ENCODE data around the gene SLC16A7.

SLC16A7 gene

DNA sequence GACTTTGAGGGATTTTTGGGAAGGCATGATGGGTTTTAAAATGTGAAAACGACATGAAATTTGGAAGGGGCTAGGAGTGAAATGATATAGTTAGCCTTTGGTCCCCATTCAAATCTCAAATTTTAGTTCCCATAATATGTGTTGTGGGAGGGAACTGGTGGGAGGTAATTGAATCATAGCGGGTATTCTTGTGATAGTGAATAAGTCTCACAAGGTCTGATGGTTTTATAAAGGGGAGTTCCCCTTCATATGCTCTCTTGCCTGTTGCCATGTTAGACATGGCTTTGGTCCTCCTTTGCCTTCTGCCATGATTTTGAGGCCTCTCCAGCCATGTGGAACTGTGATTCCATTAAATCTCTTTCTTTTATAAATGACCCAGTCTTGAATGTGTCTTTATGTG lies 72.8 kb downstream of the SLC16A7 start:
- DNase-seq (ENCODE audit: low spot score), result no peak

DNA sequence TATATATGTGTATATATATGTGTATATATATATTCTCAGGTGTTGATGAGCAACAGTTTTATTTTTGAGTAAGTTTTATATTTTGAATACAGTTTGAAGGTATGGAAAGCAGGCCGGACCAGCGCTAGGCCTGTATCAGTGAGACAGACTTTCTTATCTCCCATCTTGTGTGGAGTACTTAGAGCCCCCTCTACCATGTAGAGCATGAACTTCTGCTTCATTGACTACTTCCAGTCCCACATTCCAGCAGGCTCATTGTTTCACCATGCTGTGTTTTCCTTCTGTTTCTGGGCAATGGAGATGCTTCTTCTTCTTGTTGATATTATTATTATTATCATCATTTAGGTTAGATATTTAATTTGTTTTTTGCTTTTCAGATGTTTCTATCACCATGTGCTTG lies 76.4 kb downstream of the SLC16A7 start:
- DNase-seq (ENCODE audit: low spot score), result no peak

DNA sequence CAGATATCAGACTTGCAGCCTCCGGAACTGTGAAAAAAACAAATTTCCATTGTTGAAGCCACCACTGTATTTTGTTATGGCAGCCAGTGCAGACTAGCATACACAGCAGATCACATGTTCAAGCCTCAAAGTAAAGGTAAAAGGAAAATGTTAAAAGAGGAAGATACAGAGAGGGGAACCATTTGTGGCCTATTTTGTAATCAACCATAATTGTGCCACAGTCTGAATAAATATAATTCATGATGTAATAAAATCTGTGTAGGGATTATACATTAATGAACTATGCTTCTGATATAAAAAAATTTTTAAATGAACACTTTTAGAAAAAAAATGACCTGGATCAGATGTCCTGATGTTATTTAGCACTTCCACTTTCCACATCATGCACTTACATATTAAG lies 79.6 kb downstream of the SLC16A7 start:
- DNase-seq (ENCODE audit: low spot score), result no peak

DNA sequence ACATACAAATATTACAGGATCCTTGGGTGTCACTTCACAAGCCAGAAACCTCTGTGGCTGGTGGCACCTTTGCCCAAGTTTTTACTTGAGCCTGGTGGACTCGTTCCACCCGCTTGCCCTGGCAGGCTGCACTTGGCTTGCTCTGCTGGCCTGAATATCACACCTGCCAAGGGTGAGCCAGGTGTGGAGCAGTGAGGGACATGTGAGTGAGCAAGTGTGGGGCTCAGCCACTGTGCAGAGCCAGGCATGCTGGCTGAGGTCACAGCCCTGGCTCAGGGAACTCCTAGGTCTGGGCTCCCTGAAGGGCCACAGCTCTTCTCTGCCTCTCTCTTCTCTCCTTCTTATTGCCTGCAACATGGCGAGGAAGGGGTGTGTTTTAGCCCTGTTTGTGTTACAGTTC lies 82.0 kb downstream of the SLC16A7 start:
- DNase-seq (ENCODE audit: low spot score), result no peak

DNA sequence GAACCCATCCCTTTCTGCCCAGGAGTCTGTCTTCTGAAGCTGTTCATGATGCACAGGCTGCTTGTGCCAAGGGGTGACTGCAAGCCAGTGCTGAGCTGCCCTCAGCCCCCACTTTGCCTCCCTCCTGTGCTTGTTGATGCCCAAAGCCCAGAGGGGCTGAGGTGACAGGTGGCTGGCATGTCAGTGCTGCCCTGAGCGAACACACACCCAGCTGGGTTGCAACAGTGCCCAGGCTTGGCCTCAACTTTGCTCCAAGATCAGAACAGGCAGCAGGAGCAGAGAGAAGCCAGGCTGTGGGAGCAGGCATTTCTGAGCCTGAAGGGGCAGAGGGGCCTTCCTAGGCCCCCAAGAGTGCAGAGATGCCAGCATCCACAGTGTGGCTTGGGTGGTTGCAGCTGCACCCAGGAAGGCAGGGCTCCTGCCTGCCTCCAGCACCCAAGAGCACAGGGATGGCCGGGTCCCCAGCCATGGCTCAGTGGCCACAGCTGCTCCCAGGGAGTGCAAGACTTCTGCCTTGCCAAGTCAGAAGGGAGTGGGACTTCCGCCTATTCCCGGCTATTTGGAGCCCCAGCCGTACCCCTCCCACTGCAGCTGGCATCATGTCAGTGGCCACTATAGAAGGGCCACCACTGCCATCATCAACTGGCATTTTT lies 83.1 kb downstream of the SLC16A7 start:
- DNase-seq (ENCODE audit: low spot score), result no peak

DNA sequence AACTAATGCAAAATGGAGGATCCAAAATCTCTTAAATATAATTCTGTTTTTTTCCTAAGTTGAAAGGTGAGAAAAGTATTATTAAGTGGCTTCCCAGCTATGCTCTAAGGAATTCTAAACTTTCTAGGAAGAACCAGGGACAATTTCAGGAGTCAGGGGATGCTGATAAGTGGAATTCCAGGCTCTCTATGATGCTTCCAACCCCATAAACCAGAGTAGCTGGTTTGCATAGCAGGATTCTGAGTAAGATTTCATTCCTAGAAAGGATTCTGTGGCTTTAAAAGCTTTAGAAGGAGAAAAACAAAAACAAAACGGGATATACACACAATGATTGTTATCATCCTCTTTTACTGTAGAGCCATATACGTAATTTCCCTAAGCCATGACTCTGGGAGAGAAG lies 93.9 kb downstream of the SLC16A7 start:
- DNase-seq (ENCODE audit: low spot score), result no peak

DNA sequence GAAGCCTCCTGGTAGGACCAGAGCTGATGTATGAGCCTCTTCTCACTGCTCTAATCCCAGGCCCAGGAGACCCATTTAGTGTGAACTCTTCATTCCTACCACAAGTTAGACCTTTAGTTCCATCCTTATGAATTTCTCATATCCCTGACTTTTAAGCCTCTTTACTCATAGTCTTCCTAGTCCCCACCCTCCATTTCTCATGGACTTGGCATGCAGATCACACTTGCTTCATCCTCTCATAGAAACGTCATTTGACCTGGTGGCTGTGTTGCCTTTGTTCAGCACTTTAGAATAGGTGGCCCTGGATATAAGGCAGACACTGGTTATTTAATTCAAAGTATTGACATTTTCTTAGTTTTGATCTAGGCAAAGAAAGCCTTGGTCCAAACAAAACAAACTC lies 99.5 kb downstream of the SLC16A7 start:
- DNase-seq (ENCODE audit: low spot score), result no peak

DNA sequence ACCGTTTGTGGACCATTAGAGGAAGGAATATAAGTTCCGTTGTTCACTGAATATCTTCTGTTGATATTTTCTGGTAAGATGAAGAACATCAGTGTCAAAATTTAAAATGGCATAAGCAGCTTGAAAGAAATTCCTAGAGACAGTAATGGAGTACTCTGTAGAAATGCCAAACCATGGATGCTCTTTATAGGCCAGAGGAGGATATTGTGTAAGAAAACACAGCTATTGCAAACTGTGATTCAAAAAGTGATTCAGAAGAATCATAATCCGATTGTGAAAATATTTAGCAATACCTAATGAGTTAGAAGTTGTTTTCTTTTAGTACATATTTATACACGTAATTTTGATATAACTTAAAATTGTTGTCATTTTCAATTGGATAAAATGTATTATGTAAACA lies 102.8 kb downstream of the SLC16A7 start:
- no peak for DNase-seq (ENCODE audit: low spot score)

DNA sequence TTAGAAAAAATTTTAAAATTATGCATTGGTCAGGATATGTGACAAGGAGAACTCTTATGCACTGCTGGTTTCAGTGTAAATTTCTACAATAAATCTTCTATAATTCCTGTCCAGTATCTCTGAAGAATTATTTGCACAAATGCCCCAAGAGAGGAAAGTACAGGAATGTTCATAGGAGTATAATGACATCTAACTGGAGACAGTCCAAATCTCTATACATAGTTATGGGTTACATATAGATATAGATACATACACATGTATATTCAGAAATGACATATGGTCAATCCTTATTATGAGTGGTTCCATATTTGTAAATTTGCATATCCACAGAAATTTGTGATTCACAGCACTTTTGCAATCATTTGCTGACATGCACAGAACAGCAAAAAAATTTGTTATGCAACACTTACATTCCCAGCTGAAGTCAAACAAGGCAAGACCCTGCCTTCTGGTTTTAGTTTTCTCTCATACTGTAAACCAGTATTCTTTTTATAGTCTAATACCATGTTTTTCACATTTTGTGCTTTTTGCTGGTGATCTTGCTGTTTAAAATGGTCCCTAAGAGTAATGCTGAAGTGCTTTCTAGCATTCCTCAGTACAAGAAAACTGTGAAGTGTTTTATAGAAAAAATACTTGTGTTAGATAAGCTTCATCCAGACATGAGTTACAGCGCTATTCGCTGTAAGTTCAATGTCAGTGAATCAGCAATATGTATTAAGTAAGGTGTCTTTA lies 103.8 kb downstream of the SLC16A7 start:
- DNase-seq (ENCODE audit: low spot score), result no peak

DNA sequence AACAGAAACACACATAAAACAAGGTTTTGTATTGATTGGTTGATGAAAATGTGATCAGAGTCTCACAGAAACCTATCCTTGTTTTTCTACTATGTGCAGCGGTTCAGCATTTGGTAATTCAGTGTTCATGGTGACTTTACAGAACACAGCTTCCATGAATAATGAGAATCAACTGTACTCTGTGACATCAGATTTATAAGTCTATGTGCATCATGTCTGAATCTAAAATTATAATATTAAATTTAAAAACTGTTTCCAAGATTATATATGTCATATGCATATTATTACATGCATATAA lies 104.3 kb downstream of the SLC16A7 start:
- DNase-seq (ENCODE audit: low spot score), result no peak

DNA sequence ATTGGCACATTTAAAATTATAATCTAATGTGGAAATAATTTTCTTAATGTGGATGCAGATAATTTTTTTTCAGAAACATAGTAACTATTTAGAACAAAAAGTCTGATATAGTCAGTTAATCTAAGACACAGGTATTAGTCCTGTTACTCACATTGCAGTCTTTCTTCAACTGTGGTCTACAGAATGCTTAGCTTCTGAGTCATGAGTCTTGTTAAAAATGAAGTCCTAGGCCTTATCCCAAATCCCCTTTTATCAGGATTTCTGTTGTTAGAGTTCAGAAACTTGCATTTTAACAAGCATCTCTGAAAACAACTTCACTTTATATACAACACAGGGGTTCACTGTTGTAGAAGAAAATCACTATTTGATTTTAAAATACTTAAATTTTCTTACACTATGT lies 112.2 kb downstream of the SLC16A7 start:
- DNase-seq (ENCODE audit: low spot score), result no peak

DNA sequence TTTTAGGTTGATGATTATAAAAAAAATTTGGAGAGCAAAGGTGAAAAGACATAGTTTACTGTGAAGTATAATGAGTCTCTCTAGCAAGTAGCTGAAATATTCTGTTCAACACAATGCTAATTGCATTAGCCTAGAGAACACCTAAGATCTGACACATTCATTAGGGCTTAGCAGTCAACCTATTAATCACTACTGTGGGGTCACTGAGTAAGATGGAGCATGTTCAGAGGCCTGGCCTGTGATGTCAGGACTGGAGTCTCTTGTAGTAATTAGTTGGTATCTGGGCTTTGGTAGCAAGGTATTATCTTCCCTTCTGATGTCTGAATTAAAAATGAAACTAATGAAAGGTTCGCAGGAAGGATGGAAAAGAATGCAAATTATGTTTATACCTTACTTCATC lies 112.7 kb downstream of the SLC16A7 start:
- DNase-seq (ENCODE audit: low spot score), result no peak

DNA sequence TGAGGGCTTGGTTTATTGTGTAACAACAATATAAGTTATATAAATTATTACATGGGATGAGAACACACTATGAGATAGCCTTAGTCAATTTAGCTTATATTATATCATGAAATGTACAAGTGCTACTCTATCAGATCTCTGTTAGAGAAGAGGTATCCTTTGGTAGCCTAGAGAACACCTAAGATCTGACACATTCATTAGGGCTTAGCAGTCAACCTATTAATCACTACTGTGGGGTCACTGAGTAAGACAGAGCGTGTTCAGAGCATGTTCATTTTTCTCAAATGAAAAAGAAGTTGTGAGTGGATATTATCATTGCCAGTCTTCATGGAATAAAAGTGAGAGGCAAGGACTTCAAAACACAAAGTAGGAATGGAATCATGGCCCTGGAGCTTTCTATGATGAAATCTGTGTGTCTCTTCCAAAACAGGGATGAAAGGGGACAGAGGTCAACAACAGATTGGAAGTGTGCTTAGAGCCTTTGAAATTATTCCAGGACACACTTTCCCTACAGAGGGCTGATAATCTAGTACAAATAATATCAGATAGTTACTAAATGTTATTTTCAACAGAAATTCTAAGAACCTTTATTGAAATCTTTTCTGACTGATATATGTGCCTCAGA lies 114.3 kb downstream of the SLC16A7 start:
- no peak for DNase-seq (ENCODE audit: low spot score)

DNA sequence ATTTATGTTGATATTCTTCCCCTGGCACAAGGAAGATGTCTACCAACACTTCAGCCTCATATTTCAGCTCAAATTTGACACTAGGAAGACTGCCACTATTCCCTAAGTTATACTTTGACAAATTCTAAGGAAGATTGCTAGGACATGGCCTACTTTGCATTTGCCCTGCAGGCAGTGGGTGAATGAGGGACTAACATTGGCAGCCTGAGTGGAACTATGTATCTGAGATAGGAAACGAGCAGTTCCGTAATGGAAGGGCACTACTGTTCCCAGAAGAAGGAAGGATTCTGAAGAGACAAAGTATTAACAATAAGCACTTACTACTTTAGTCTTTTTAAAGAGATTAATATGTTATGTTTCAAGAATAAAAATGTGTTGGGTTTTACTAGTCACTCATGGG lies 115.1 kb downstream of the SLC16A7 start:
- no peak for DNase-seq (ENCODE audit: low spot score)

DNA sequence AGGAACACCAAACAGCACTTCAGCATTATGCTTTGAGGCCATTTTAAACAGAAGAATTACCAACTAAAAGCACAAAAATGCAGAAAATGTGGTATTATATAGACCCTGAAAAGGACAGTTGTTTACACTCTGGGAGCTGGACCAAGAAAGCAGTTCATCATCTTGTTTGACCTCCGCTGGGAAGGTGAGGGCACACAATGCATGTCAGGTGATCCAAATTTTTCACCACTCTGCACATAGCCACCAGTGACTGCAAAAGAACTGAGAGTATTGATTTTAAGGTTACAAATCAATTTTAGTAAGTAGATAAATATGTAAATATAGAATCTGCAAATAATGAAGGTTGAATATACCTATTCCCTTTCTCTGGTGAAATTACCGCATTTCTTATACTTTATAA lies 119.6 kb downstream of the SLC16A7 start:
- no peak for DNase-seq (ENCODE audit: low spot score)

DNA sequence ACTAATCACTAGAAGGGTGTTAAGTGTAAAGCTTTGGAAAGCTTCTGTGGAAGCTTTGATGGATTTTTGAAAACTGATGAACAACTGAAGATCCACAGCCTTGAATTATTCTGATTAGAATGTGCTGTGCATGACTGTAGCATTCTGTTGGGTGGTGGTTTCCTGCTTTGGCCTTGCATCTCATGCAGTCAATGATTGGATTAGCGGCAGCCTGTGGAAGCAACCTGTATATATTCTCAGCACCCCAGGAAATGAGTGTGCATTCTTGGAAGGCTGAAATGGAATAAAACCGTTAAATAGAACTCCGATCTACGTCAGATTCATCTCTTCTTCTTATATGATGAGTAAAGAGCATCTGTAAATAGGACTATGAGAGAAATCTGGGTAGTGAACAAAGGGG lies 120.2 kb downstream of the SLC16A7 start:
- no peak for DNase-seq (ENCODE audit: low spot score)

DNA sequence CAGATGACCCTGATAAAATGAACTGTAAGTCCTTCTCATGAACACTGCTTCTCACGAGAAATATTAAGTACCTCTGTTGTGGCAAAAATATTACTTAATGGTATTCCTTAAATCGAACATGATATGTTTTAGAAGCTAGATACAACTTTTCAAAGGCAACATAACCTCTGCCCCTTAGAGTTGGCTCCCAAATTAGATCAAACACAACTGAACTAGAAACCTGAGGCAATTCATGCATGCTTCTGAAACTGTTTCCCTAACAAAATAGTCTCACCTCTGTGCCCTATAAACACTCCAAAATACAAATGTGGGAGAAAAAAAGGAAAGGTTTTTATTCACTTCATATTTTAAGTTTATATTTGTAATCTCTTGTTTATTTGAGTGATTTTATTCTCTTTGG lies 121.6 kb downstream of the SLC16A7 start:
- DNase-seq (ENCODE audit: low spot score), result no peak

DNA sequence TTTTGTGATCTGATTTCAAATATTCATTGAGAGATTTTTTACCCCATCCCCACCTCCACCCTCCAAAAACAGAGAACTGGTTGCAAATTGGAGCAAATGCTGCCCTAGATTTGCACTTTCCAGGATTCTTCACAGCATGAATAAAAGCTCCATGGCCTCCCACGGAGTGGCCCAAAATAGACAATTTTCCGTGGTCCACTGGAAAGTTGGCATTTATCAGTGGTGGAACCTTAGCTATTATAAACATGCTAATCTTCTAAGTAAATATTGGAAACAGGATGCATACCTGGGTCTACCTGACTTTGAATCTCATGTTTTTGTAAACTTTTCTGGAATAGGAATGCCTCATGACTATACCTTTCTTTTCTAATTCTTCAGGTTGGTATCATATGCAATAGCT lies 123.9 kb downstream of the SLC16A7 start:
- no peak for DNase-seq (ENCODE audit: low spot score)

DNA sequence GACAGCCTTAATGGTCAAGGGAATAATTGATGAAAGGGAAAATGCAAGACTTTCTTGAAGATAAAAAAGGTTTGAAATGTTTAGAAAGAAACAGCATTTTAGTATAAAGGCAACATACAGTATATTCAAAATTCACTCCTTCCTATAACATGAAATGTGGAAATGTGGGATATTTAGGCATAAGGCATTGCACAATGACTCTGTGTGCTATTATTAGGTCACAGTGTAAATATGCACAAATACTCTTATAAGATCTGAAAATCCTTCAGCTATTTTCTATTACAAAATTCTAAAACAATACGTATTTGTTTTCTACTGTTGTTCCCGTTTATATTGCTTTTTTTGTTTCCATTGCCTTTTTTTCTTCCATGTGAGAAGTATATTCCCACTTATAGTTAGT lies 127.7 kb downstream of the SLC16A7 start:
- DNase-seq (ENCODE audit: low spot score), result no peak

DNA sequence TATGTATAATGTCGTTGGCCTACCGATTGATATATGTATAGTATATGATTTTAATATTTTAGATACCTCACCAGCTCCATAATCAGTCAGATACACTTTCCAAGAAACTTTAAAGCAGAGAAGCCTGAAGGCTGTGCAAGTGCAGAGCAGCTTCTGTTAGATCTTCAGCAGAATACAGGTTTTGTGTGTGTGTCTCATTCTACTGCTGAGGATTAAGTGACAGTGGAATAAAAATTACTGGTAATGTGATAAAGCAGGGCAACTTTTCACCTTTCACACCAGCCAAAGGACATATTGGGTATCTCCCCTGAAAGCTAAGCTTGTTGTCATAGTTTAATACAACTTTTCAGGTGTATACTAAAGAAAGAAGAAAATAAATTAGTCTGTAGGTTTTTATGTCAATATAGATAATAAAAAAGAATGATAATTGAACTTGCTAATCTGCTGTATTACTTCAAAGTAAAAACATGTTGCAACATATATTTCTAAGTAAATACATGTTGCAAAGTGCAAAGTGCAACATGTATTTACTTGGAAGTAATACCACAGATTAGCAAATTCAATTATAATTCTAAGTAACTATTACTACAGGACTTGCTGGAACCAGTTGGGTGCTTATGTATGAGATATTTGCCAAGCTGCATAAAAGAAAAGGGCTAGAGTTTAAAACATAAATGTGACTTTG lies 128.3 kb downstream of the SLC16A7 start:
- no peak for DNase-seq (ENCODE audit: low spot score)

DNA sequence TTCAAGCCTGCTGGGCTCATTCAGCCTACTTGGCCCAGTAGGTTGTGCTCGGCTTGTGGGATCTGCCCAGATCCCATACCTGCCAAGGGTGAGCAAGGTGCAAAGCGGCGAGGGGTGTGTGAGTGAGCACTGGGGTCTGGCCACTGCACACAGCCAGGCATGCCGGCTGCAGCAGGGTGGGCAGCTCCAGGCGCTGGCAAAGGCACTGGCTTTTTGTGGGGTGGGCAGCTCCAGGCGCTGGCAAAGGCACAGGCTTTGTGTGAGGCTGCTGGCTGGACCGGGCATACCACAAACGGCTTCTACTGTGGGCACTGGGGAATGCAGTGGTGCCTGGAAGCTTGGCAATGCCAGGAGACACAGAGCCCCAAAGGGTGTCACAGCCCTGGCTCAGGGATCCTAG lies 137.4 kb downstream of the SLC16A7 start:
- no peak for DNase-seq (ENCODE audit: low spot score)

DNA sequence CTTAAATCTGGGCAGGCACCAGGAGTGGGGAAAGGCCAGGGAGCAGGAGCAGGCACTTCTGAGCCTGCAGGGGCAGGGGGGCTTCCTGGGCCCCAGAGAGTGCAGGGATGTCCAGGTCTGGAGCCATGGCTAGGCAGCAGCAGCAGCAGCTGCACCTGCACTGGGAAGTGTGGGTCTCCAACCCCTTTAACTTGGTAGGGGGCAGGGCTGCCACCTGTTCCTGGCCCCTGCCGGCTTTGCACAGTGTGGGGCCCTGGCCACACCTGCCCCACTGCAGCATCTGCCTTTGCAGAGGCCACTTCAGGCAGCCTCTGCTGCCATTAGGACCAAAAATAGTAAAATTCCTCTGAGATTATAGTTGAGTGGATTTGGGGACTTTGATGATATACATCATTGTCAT lies 138.5 kb downstream of the SLC16A7 start:
- no peak for DNase-seq (ENCODE audit: low spot score)

DNA sequence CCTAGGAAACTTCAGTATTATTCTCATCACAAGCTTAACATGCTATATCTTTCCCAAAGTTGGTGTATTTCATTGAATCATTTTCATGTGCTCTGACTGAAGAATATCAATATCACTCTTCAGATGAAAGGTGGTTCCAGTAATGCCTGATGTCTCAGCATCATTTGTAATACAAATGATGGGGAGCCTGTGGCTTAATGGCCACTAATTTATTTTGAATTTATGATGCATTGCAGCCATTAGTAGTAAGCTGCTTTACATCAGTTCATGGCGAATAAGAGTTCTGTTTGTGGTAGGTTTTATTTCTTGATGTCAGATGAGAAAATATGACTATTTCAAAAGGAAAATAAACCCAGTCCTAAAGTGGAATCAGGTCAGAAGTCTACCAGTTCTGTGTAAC lies 139.4 kb downstream of the SLC16A7 start:
- DNase-seq (ENCODE audit: low spot score), result no peak
